ENCODE measurements around the gene CT45A9.
"Not testable (repeated sequence)": the region's sequence is repeated elsewhere in the genome, so short reads cannot be mapped to it uniquely, and the experiment has no call there.

Gene CT45A9

GRCh38 chrX:135871712-135872111, at the start of gene CT45A9:
Gene CT45A9 (minus strand): TSS chrX:135871812. CDS start chrX:135868061, 3,751 bp downstream.
- H3K27ac ChIP-seq (ENCODE audit: low read depth, low read length); H3K9me3 ChIP-seq (ENCODE audit: control insufficient read depth in 1 of 2, low read length in 2 of 2); H3K27me3 ChIP-seq (ENCODE audit: control insufficient read depth in 1 of 2, insufficient read depth in 2 of 2, low read length in 2 of 2); H3K36me3 ChIP-seq (ENCODE audit: control insufficient read depth in 1 of 2, insufficient read depth in 2 of 2, low read length in 2 of 2); H3K4me1 ChIP-seq (ENCODE audit: control insufficient read depth in 1 of 2, insufficient read depth in 2 of 2, low read length in 2 of 2); H3K9ac ChIP-seq (ENCODE audit: low read depth in 1 of 2, low read length in 2 of 2); H3K4me3 ChIP-seq (ENCODE audit: low read depth in 1 of 2, low read length in 2 of 2): not testable (repeated sequence)

GRCh38 chrX:135920516-135920915, 48.9 kb upstream of the CT45A9 start:
- not testable (repeated sequence) for H3K4me3 ChIP-seq (ENCODE audit: low read depth in 1 of 2, low read length in 2 of 2); H3K4me1 ChIP-seq (ENCODE audit: control insufficient read depth in 1 of 2, insufficient read depth in 2 of 2, low read length in 2 of 2); H3K9me3 ChIP-seq (ENCODE audit: control insufficient read depth in 1 of 2, low read length in 2 of 2); H3K9ac ChIP-seq (ENCODE audit: low read depth in 1 of 2, low read length in 2 of 2); H3K27me3 ChIP-seq (ENCODE audit: control insufficient read depth in 1 of 2, insufficient read depth in 2 of 2, low read length in 2 of 2); H3K27ac ChIP-seq (ENCODE audit: low read depth, low read length); H3K36me3 ChIP-seq (ENCODE audit: control insufficient read depth in 1 of 2, insufficient read depth in 2 of 2, low read length in 2 of 2)

GRCh38 chrX:135914404-135914803, 42.8 kb upstream of the CT45A9 start:
- no peaks in the 10 kb centered on the region for H3K9me3 ChIP-seq (ENCODE audit: control insufficient read depth in 1 of 2, low read length in 2 of 2)
- no peak overlapping the region for H3K4me3 ChIP-seq (ENCODE audit: low read depth in 1 of 2, low read length in 2 of 2)
- no peaks in the 10 kb centered on the region for H3K4me1 ChIP-seq (ENCODE audit: control insufficient read depth in 1 of 2, insufficient read depth in 2 of 2, low read length in 2 of 2)
- no peaks in the 10 kb centered on the region for H3K27me3 ChIP-seq (ENCODE audit: control insufficient read depth in 1 of 2, insufficient read depth in 2 of 2, low read length in 2 of 2)
- no peak overlapping the region for H3K9ac ChIP-seq (ENCODE audit: low read depth in 1 of 2, low read length in 2 of 2)
- no peaks in the 10 kb centered on the region for H3K36me3 ChIP-seq (ENCODE audit: control insufficient read depth in 1 of 2, insufficient read depth in 2 of 2, low read length in 2 of 2)
- H3K27ac ChIP-seq (ENCODE audit: low read depth, low read length), result no peak overlapping the region

- no peak overlapping the region for H3K27ac ChIP-seq (ENCODE audit: low read depth, low read length)
- no peaks in the 10 kb centered on the region for H3K9me3 ChIP-seq (ENCODE audit: control insufficient read depth in 1 of 2, low read length in 2 of 2)
- no peaks in the 10 kb centered on the region for H3K36me3 ChIP-seq (ENCODE audit: control insufficient read depth in 1 of 2, insufficient read depth in 2 of 2, low read length in 2 of 2)
- H3K4me3 ChIP-seq (ENCODE audit: low read depth in 1 of 2, low read length in 2 of 2), result no peak overlapping the region
- no peaks in the 10 kb centered on the region for H3K27me3 ChIP-seq (ENCODE audit: control insufficient read depth in 1 of 2, insufficient read depth in 2 of 2, low read length in 2 of 2)
- no peaks in the 10 kb centered on the region for H3K4me1 ChIP-seq (ENCODE audit: control insufficient read depth in 1 of 2, insufficient read depth in 2 of 2, low read length in 2 of 2)
- H3K9ac ChIP-seq (ENCODE audit: low read depth in 1 of 2, low read length in 2 of 2), result no peak overlapping the region
These were observed 38.6 kb upstream of the CT45A9 start for GRCh38 chrX:135910251-135910650.

- Histone ChIP-seq H3K9me3 (ENCODE audit: control insufficient read depth in 1 of 2, low read length in 2 of 2) (no peaks in the 10 kb centered on the region), H3K27ac (ENCODE audit: low read depth, low read length) (no peak within 1 kb of the TSS), H3K36me3 (ENCODE audit: control insufficient read depth in 1 of 2, insufficient read depth in 2 of 2, low read length in 2 of 2) (no peaks in the 10 kb centered on the region), H3K4me3 (ENCODE audit: low read depth in 1 of 2, low read length in 2 of 2) (no peak within 1 kb of the TSS), H3K27me3 (ENCODE audit: control insufficient read depth in 1 of 2, insufficient read depth in 2 of 2, low read length in 2 of 2) (no peaks in the 10 kb centered on the region), H3K9ac (ENCODE audit: low read depth in 1 of 2, low read length in 2 of 2) (no peak within 1 kb of the TSS), H3K4me1 (ENCODE audit: control insufficient read depth in 1 of 2, insufficient read depth in 2 of 2, low read length in 2 of 2) (no peaks in the 10 kb centered on the region)
These were observed 21.7 kb upstream of the CT45A9 start, which contains the start of the genes CT45A10 and SAGE1 for GRCh38 chrX:135893294-135893817. Gene CT45A10 (minus strand): TSS chrX:135893444. CDS start chrX:135885344, 8,100 bp downstream. Gene SAGE1 (plus strand): TSS chrX:135893716. CDS start chrX:135896243, 2,527 bp downstream.

GRCh38 chrX:135892781-135893180, 21.2 kb upstream of the CT45A9 start:
- Histone ChIP-seq H3K4me3 (ENCODE audit: low read depth in 1 of 2, low read length in 2 of 2) (no peak overlapping the region), H3K9me3 (ENCODE audit: control insufficient read depth in 1 of 2, low read length in 2 of 2) (no peaks in the 10 kb centered on the region), H3K9ac (ENCODE audit: low read depth in 1 of 2, low read length in 2 of 2) (no peak overlapping the region), H3K27ac (ENCODE audit: low read depth, low read length) (no peak overlapping the region), H3K27me3 (ENCODE audit: control insufficient read depth in 1 of 2, insufficient read depth in 2 of 2, low read length in 2 of 2) (no peaks in the 10 kb centered on the region), H3K36me3 (ENCODE audit: control insufficient read depth in 1 of 2, insufficient read depth in 2 of 2, low read length in 2 of 2) (no peaks in the 10 kb centered on the region), H3K4me1 (ENCODE audit: control insufficient read depth in 1 of 2, insufficient read depth in 2 of 2, low read length in 2 of 2) (no peaks in the 10 kb centered on the region)

GRCh38 chrX:135890087-135890585, 18.5 kb upstream of the CT45A9 start:
- no peak overlapping the region for H3K27ac ChIP-seq (ENCODE audit: low read depth, low read length)
- no peaks in the 10 kb centered on the region for H3K36me3 ChIP-seq (ENCODE audit: control insufficient read depth in 1 of 2, insufficient read depth in 2 of 2, low read length in 2 of 2)
- H3K4me3 ChIP-seq (ENCODE audit: low read depth in 1 of 2, low read length in 2 of 2), result no peak overlapping the region
- H3K27me3 ChIP-seq (ENCODE audit: control insufficient read depth in 1 of 2, insufficient read depth in 2 of 2, low read length in 2 of 2), result no peaks in the 10 kb centered on the region
- no peaks in the 10 kb centered on the region for H3K4me1 ChIP-seq (ENCODE audit: control insufficient read depth in 1 of 2, insufficient read depth in 2 of 2, low read length in 2 of 2)
- no peaks in the 10 kb centered on the region for H3K9me3 ChIP-seq (ENCODE audit: control insufficient read depth in 1 of 2, low read length in 2 of 2)
- no peak overlapping the region for H3K9ac ChIP-seq (ENCODE audit: low read depth in 1 of 2, low read length in 2 of 2)

GRCh38 chrX:135888976-135889375, 17.4 kb upstream of the CT45A9 start:
- H3K4me3 ChIP-seq (ENCODE audit: low read depth in 1 of 2, low read length in 2 of 2); H3K9me3 ChIP-seq (ENCODE audit: control insufficient read depth in 1 of 2, low read length in 2 of 2): not testable (repeated sequence)

GRCh38 chrX:135888230-135888629, 16.6 kb upstream of the CT45A9 start:
- H3K9ac ChIP-seq (ENCODE audit: low read depth in 1 of 2, low read length in 2 of 2); H3K4me3 ChIP-seq (ENCODE audit: low read depth in 1 of 2, low read length in 2 of 2); H3K9me3 ChIP-seq (ENCODE audit: control insufficient read depth in 1 of 2, low read length in 2 of 2); H3K27ac ChIP-seq (ENCODE audit: low read depth, low read length); H3K27me3 ChIP-seq (ENCODE audit: control insufficient read depth in 1 of 2, insufficient read depth in 2 of 2, low read length in 2 of 2); H3K36me3 ChIP-seq (ENCODE audit: control insufficient read depth in 1 of 2, insufficient read depth in 2 of 2, low read length in 2 of 2); H3K4me1 ChIP-seq (ENCODE audit: control insufficient read depth in 1 of 2, insufficient read depth in 2 of 2, low read length in 2 of 2): not testable (repeated sequence)

More at GRCh38 chrX:135888976-135889375, 17.4 kb upstream of the CT45A9 start:
- not testable (repeated sequence) for H3K9ac ChIP-seq (ENCODE audit: low read depth in 1 of 2, low read length in 2 of 2); H3K27ac ChIP-seq (ENCODE audit: low read depth, low read length); H3K27me3 ChIP-seq (ENCODE audit: control insufficient read depth in 1 of 2, insufficient read depth in 2 of 2, low read length in 2 of 2); H3K36me3 ChIP-seq (ENCODE audit: control insufficient read depth in 1 of 2, insufficient read depth in 2 of 2, low read length in 2 of 2); H3K4me1 ChIP-seq (ENCODE audit: control insufficient read depth in 1 of 2, insufficient read depth in 2 of 2, low read length in 2 of 2)

- H3K9ac ChIP-seq (ENCODE audit: low read depth in 1 of 2, low read length in 2 of 2); H3K4me1 ChIP-seq (ENCODE audit: control insufficient read depth in 1 of 2, insufficient read depth in 2 of 2, low read length in 2 of 2); H3K4me3 ChIP-seq (ENCODE audit: low read depth in 1 of 2, low read length in 2 of 2); H3K9me3 ChIP-seq (ENCODE audit: control insufficient read depth in 1 of 2, low read length in 2 of 2); H3K27me3 ChIP-seq (ENCODE audit: control insufficient read depth in 1 of 2, insufficient read depth in 2 of 2, low read length in 2 of 2); H3K36me3 ChIP-seq (ENCODE audit: control insufficient read depth in 1 of 2, insufficient read depth in 2 of 2, low read length in 2 of 2); H3K27ac ChIP-seq (ENCODE audit: low read depth, low read length): not testable (repeated sequence)
These were observed 11.1 kb upstream of the CT45A9 start for GRCh38 chrX:135882741-135883140.

- not testable (repeated sequence) for H3K9ac ChIP-seq (ENCODE audit: low read depth in 1 of 2, low read length in 2 of 2); H3K4me3 ChIP-seq (ENCODE audit: low read depth in 1 of 2, low read length in 2 of 2); H3K4me1 ChIP-seq (ENCODE audit: control insufficient read depth in 1 of 2, insufficient read depth in 2 of 2, low read length in 2 of 2); H3K36me3 ChIP-seq (ENCODE audit: control insufficient read depth in 1 of 2, insufficient read depth in 2 of 2, low read length in 2 of 2); H3K9me3 ChIP-seq (ENCODE audit: control insufficient read depth in 1 of 2, low read length in 2 of 2); H3K27me3 ChIP-seq (ENCODE audit: control insufficient read depth in 1 of 2, insufficient read depth in 2 of 2, low read length in 2 of 2); H3K27ac ChIP-seq (ENCODE audit: low read depth, low read length)
These were observed 17.2 kb downstream of the CT45A9 start, which contains the start of gene CT45A8 for GRCh38 chrX:135854438-135854837. Gene CT45A8 (minus strand): TSS chrX:135854538. CDS start chrX:135850783, 3,755 bp downstream.
